HG02588 (cell line): ENCODE results near the gene EEFSEC.

Experiments
- ATAC-seq: cut with Tn5 transposase; IDR thresholded peaks from one replicate; pipeline ENCODE4 v1.9.1; 2021; ENCODE audit warnings: mild to moderate bottlenecking, moderate library complexity; ENCODE audit not compliant: unreplicated experiment

EEFSEC gene

DNA sequence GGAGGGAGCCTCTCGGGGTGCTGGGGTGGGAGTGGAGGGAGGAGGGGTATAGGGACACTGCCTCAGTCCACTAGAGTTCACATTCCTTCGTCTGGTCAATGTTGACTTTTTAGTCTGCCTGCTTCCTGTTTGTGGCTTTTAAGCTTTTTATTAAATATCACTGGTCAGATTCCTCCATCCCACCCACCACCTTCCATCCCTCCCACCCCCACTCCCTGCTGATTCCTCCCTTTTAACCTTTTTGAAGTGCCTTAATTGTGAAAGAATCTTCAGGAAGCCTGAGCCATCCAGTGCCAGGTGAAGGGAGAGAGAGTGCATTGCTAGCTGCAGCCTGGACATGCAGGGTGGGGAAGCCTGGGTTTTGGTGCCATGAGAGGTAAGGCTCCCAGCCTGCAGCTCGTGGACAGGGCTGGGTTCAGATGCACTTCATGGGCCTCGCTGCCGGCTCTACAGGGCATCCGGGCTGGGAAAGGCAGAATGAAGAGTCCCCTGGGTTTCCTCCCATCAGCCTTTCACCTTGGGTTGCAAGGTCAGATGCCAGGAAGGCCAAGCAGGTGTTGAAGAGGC, 207.5 kb downstream of the EEFSEC start:
- ATAC-seq, result no peak

DNA sequence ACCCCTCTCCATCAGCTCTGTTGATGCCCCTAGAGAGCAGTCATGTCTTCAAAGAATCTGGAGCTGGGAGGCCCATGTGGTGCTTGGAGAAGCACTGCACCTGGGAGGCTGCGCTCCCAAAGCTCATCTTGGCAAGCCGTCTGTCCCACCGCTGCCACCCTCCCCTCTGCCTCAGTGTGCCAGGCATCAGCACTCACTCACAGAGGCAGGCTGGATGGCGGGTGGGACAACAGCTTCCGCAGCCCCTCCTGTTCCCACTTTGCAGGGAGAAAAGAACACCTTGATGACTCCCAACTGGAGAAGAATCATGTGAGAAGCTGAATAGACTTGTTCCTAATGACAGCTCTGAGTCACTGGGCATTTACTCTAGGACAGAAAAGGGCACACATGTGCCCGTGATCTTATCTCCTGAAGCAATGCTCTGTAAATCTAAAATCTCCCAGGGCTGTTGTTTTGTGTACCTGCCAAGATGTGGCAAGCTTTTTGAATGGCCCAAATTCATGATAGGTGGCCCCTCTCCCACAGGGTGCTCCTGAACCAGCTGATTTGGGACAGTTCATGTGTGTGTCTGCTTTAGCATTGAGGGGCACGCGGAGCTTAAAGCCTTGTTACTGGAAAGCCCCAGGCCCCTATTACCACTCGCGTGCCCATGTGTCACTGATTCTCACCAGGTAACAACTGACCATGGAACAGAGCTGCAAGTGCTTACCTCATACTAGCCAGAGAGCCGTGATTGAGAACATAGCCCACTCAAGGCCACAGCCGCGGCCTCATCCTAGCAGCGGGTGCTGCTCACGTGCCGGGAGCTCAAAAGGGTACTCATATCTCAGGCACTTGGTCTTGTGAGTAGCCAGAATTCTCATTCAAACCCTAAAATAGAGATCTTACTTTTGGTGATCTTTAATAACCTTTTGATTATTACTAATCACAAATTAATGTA, 209.0 kb downstream of the EEFSEC start:
- ATAC-seq, result no peak

DNA sequence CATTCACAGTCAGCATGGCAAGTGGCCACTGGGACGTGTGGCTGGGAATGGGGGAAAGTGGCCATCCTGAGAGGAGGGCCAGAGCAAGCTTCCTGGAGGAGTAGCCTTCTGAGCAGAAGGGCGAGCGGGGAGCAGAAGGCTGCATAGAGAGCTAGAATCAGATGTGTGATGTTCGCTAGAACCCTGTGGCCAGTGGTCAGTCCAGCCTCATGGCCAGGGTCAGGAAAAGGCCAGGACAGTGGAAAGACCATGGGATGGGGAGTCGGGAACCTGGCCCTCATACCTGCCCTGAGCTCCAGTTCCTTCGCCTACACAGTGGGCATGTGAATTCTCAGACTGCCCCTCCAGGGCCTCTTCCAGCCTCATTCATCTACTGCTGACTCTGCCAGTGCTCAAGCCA, 211.0 kb downstream of the EEFSEC start:
- no peak for ATAC-seq

DNA sequence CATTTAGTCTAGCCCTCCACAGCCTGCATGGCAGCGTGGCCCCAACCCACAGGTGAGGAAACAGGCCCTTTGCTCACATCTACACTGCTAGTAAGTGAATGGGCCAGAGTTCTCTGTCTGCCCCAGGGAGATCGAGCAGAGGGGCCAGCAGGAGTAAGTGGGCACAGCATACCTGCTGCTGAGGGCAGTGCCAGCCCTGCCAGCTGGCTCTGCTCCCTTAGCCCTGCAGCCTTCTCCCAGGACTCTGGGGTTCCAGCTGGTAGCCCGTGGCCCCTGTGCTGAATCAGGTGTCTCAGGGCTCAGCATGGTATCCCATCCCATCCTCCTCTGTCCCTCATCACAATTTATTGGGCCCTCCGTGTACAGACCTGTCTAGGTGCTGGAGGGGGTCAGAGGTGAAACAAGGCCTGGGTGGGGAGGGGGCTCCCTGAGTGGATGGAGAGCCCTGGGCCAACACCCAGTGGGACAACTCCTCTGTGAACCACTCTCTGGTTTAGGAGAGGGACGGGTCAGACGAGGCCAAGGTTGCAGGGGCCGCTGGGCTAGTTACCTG, 211.6 kb downstream of the EEFSEC start:
- ATAC-seq, result no peak

DNA sequence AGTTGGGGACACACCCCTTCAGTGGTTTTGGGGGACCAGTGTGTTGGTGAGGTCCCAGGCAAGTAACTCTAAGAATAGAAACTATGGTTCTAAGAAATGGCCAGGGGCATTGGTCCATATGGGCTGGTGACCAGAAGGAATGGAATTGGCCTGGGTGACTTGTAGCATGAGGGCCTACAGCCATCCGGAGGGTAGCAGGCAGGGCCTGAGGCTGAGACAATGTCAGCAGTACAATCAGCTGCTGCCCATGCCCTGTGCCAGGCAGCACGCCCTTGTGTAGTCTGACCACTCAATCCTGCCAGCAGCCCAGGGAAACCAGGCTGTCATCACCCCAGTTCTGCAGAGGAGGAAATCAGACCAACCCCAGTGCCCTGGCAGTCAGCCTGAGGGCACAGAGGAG, 212.9 kb downstream of the EEFSEC start:
- ATAC-seq, result no peak

DNA sequence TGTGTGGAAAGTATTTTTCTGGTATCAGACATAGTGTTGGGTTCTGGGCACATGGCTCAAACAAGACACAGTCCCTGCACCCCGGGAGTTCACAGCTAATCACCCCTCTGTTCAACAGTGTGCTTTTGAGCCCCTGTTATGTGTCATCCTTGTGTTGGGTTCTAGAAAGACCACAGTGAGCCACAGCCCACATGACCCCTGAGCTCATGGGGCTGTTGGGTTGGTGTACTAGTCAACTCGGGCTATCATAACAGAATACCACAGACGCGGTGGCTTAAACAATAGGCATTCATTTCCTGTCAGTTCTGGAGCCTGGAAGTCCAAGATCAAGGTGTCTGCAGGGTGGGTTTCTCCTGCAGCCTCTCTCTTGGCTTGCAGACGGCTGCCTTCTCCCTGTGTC, 213.4 kb downstream of the EEFSEC start:
- ATAC-seq, result no peak

DNA sequence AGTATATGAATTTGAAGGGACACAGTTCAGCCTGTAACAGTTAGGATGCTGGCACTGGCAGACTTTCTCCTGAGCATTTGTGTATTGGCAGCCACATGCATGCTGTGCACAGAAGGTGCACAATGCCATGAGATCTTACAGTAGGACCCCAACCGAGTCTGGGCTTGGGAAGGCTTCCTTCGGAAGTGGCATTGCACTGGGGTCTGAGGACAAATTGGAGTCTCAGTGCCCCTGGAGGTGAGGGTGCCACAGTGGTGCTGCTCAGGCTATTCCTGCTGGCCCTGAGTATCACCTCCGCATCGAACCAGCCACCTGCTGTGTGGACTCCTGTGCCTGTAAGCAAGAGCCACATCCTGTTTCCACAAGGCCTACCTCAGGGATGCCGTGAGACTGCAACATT, 213.9 kb downstream of the EEFSEC start:
- no peak for ATAC-seq

DNA sequence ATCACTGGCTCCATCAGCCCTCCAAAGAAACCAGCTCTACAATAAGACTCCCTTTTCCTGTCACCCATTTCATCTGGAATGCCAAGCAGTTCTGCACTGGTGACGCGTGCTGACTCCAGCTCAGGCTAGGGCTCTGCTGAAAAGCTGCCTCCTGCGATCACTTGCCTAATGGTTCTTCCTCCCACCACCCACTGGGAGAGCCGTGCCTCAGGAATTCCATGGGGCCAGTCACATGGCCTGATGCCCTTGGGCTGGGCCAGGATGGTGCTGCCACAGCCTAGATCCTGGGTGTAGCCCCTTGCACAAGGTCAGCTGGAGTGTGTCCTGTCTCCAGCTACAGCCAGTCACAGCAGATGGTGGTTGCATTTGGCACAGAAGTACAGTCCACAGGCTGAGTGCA, 214.5 kb downstream of the EEFSEC start:
- no peak for ATAC-seq

DNA sequence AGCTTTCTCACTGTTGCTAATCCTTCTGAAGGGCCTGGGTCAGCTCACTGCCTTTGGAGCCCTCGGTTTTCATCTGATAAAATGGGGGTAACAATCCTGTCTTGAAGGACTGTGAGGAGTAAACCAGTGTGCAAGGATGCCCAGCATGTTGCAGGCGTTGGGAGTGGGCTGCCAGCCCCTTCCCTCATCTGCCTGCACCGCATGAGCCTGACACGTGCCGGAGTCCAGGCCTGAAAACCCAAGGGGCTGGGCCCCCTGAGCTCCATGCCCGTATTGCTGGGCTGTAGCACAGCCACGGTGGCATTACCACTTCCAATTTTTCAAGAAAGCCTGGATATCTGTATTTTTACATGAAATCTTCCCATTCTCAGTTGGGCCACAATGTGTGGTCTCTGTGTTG, 215.3 kb downstream of the EEFSEC start:
- no peak for ATAC-seq

DNA sequence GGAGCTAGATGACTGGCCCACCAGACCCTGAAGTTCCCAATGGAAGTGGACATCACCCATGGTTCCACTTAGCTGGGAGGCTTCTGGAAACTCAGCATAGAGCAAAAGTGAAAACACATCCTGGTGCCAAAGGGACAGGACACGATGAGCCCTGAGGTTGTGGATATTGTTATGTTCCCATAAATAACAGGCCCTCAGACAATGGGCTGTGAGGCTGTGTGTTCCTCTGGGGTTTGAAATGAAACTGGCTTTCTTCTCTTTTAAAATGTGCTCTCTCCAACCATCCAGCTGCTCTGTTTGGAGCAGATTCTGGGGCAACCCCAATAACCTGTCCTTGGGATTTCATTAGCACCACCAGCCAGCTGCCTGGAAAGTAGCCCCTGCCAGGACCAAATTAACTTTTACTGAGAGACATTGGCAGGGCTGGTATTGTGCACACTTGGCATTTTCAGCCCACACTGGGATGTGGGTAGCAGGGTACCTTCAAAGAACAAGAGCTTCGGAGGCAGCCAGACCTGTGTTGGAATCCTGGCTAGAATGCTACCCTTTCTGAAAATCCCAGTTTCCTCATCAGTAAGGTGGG, 215.9 kb downstream of the EEFSEC start:
- ATAC-seq, result no peak

DNA sequence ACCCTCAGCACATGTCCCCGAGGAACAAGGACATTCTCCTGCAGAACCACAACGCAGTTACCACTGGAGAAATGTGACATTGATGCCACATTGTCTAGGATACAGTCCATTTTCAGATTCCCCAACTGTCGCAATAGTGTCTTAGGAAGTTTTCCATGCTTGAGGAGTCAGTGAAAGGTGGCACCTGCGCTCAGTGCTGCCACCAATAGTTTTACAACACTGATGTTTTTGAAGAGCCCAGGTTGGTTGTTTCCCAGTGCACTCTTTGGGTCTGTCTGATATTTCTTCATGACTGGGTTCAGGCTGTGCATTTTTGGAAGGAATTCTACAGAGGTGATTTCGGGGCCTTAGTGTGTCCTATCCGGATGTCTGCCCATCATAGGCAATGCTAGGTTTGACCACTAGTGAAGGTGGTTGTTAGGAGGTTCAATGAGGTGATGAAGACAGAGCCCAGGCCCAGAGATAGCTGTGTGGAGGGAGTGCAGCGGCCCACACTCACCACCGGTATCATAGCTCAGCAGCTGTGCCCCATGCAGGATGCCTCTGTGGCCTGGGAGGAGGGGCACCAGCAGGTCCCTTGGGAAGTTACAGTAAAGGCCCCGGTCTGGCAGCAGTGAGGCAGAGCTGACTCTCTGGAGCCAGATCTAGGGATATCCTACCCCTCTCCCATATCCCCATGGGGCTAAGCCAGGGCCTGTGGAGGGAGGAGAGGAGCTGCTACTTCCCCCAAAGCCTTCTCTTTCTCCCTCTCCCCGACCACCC, 216.8 kb downstream of the EEFSEC start:
- peak; percentile 39 for ATAC-seq

DNA sequence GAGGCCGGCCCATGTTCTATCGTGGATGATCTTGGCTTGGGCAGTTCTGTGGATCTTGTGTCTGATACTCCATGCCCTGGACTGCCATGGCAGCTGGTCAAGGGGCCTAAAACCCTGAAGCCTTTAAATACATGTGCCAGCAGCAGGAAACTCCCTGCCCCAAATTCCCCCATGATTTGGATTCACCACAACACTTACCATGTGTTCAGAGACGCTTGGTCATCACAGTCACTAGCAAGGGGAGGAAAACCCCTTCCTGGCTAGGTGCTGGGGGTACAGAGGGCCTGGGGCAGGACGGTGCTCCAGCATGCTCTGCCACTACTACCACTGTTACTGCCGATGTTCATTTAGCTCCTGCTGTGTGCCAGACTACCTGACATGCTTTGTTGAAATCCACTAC, 219.0 kb downstream of the EEFSEC start:
- peak; percentile 43 for ATAC-seq

DNA sequence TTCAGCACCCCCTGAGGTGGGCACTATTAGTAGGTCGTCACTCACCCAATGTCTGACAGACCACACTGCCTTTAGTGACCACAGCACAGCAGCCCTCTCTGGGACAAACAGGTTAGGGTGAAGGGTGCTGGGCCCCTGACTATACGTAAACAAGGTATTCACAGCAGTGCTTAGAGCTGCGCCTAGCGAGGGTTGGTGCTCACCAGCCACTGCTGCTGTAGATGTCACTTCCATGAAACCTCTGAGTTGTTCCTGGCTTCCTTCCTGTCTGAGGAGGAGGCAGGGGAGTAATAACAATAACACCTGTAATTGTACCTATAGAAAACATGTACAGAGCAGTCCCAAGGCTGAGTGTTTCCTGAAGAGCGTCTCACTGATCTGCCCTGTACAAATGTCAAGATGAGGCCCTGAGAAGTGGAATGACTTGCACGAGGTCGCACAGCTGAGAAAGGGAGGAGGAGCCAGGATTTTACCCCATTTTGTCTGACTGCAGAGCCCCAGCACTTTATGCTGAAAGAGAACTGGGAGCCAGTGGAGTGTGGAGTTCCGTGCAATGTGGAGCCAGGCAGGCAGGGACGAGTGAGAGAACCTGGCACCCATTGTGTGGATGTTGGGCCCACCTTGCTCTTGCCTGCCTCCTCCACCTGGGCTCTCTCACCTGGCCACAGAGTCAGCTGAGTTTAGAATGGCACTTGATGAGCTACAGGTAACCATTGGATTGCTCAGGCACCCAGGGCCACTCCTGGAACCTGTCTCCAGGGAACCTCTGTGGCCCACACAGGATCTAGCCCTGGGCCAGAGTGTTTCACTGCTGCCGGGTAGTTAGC, 219.6 kb downstream of the EEFSEC start:
- no peak for ATAC-seq

DNA sequence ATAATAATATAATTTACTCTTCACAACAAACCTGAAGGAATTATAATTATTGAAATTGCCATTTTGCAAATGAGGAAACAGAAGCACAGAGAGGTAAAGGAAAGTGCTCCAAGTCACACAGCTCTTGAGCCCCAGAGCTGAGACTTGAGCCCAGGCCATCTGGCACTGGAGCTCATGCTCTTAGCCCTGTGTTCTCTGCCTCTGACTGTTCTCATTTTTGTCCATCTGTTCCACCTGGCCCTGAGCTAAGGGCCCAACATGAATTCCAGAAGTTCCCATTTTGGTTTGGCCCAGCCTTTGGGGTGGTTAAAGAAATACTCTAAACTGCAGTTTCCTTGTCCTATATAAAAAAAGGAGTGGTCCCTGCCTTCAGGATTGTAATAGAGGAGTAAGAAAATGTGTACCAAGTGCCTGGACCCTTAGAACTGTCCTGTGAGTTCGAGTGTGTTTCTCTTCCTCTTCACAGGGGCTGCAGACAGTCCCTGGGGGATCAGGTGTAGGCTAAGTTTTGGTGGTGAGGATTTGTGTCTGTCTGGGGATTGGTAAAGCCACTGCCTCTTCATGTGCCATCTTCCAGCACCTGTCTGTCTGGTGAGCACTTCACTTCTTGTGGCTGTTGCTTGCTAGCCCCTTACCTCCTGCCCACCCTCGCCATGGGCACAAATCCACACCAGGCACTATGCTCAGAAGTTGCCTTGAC, 221.6 kb downstream of the EEFSEC start:
- no peak for ATAC-seq

DNA sequence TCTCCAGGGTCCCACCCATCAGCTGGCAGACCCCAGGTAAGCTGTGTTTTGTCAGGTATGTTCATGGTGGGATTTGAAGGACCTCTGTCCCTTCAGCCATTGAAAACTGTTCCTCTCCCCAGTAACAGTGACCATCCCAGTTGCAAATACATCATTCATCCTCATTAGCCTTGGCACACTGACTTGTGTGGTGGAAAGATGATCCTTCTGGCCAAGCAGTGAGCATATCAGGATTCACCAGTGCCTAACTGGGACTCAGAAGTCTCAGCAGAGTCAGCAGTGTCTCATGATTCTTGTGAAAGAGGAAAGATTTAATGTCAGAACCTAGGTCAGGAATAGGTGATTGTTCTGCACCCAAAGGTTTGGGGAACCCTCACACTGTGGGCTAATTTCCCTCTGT, 223.2 kb downstream of the EEFSEC start:
- ATAC-seq, result no peak

DNA sequence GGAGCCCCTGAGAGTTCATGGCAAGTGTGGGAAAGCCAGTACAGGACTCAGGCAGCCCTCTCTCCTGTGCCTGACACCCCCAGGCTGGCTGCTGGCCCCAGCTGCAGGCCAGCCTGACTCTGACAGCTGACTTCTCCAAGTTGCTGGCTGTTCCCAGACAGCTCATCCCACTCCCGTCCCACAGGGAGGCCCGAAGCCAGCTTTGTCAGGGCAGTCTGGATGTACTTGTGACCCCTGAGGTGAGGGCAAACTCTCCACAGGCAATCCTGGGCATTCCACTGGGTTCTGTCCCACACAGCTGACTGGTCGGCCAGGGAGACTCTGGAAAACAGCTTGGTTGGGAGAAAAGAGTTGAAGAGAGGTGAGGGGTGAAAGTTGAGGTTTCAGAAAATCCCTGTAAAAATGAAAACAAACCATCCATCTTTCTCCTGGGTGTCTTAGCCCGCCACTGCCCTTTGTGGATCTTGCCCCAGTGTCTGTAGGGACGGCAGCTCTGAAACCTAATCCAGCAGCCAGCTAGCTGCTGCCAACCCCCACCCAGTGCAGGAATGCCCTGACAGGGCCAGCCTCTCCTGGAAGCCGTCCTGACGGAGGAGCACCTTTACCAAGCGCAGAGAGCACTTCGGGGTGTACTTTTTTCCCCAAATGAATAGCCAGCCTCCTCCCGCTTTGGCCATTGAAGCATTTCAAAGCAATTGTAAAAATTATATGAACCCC, 225.5 kb downstream of the EEFSEC start:
- ATAC-seq, result no peak

DNA sequence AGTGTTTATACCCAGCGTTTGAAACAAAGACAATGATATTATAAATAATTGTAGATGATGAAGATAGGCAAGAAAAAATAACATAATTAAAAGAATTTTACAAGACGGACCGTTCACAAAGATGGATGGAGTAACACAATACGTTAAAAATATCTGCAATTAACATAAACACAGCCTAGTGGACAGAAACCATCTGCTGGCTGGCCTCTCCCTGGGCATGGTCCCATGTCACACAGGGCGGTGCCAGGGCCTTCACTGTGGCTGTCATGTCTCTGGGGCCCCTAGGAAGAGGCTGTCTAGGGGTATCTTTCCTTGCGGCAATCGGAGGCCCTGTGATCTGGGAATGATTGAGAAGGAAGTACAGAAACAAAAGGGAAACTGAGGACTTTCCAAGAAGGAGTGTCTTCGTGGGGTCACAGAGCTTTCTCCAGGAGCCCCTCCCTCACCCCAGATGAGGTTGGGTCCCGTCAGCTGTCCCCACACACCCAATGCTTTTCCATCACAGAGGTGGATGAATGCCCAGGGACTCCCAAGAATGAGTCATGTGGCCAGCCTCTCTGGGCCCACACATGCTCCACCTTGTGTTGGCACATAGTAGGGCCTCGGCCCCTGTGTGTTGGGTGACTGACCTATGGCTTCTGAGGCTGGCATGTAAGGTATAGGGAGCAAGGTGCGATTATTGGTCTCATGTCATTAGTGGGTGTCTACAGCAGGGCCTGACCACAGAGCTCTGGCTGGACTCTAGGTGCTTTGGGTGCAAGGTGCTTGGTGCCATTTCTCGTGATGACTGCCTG, 226.3 kb downstream of the EEFSEC start:
- no peak for ATAC-seq

DNA sequence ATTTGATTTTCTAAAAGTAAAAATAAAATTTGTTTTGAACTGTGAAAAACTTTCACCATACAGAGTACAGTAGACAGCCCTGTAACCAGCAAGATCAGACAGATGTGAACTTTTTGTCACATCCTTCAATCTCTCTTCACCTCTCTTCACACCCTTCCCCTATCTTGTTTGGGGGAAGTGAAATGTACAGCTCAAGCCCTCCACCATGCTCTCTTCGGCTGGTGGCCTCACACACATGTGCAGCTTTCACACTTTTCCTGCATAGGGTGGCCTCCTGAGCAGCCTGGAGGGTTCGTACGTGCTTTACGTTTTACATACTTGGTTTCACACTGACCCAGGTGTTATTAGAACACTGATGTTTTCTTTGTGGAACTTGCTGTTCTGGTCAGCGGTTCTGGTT, 227.0 kb downstream of the EEFSEC start:
- ATAC-seq, result no peak
